Cardiac muscle cell (in vitro differentiated cells and primary cell): ENCODE measurements around the gene MICALL2. TPM values are rescaled to one million over a fixed set of nuclear protein-coding genes. Genes with fewer than 3 reads are reported as not detected.

Source experiments
- DNase-seq, 2 donors: peaks; one replicate each; pipeline versions ENCODE4 v3.0.0 to v3.0.0-alpha.2; 2010 to 2017; ENCODE audit warnings: low read depth in 1 of 2, low spot score in 1 of 2
- H3K27ac ChIP-seq: fragments of 200-600 bp; sonication (generic); 2 replicates; pipeline ENCODE4 v1.5.1; 2016
- H3K27me3 ChIP-seq: fragments of 200-600 bp; sonication (generic); 2 replicates; pipeline ENCODE4 v1.6.0; 2016; ENCODE audit warnings: control low read depth
- H3K36me3 ChIP-seq: fragments of 200-600 bp; sonication (generic); 2 replicates; pipeline ENCODE4 v1.5.1; 2016; ENCODE audit warnings: control low read depth
- H3K4me1 ChIP-seq: fragments of 200-600 bp; sonication (generic); 2 replicates; pipeline ENCODE4 v1.8.1; 2017; ENCODE audit warnings: low read depth, mild to moderate bottlenecking, mixed run types
- H3K4me3 ChIP-seq: fragments of 200-600 bp; sonication (generic); 2 replicates; pipeline ENCODE4 v1.5.1; 2016; ENCODE audit warnings: mild to moderate bottlenecking
- H3K9me3 ChIP-seq: fragments of 200-600 bp; sonication (generic); 2 replicates; pipeline ENCODE4 v1.5.1; 2017; ENCODE audit warnings: low read depth, mild to moderate bottlenecking, control low read depth
- polyA plus RNA-seq: library from polyadenylated mRNA; unstranded; fragments of >200 nt; fragmentation: Nextera tagmentation; extraction: Ambion mirVana; gene quantifications from 2 replicates; pipeline ENCODE4 v1.2.1, GENCODE V29; 2016
- total RNA-seq: library from RNA; depleted of rRNA; stranded (reverse); fragments of >200 nt; gene quantifications from 2 replicates; pipeline ENCODE4 v1.2.3, GENCODE V29; 2016
- TF ChIP-seq, protein P1 (sequence below): IDR thresholded peaks from 2 replicates; pipeline ENCODE4 v1.5.1; 2012; ENCODE audit warnings: low read depth, mild to moderate bottlenecking, low read length

Gene MICALL2
- total RNA-seq, result 13.1 and 19.5 TPM in 2 replicates
- 17.5 and 22.0 TPM in 2 replicates for polyA plus RNA-seq

DNA sequence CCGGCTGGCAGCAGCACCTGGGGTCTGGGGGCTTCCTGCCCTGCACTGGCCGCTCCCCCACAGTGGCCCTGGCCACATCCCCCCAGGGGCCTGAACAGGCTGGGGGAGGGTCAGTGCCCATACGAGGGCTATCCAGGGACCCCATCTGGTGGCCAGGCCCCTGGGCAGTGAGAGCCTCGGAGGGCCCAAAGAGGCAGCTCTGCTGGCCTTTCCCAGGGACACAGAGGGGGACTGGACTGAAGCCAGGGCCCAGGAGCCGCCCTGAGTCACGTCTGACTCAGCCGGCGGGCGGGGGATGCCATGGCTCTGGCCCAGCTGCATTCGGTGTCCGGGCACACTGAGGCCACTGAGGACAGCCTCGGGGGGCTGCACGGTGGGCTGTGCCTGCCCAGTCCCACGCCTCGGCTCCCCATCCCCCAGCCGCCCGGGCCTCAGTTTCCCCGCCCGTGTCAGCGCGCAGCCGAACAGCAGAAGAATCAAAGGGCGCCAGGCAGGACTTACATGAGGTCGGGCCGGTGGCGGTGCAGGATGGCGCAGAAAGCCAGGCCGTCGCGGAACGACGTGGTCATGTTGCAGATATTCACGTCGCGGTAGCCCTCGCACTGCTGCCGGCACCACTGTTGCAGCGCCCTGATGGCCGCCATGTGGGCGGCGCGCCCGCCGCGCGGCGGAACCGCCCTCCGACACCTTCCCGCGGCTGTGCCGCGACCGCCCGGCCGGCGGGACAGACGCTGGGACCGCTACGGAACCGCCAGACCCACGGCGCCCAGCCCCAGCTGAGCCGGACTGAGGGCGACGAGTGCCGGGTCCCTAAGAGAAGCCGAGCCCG, at the start of gene MICALL2:
Gene MICALL2, minus strand, starts transcription at position 788 of the 829 bp plus-strand sequence. Its CDS starts 144 bp downstream, at position 644.
- H3K36me3 ChIP-seq, result no peaks in the 10 kb centered on the region
- no peaks in the 10 kb centered on the region for H3K4me1 ChIP-seq
- no peaks in the 10 kb centered on the region for H3K27me3 ChIP-seq
- TF ChIP-seq, protein P1, sequence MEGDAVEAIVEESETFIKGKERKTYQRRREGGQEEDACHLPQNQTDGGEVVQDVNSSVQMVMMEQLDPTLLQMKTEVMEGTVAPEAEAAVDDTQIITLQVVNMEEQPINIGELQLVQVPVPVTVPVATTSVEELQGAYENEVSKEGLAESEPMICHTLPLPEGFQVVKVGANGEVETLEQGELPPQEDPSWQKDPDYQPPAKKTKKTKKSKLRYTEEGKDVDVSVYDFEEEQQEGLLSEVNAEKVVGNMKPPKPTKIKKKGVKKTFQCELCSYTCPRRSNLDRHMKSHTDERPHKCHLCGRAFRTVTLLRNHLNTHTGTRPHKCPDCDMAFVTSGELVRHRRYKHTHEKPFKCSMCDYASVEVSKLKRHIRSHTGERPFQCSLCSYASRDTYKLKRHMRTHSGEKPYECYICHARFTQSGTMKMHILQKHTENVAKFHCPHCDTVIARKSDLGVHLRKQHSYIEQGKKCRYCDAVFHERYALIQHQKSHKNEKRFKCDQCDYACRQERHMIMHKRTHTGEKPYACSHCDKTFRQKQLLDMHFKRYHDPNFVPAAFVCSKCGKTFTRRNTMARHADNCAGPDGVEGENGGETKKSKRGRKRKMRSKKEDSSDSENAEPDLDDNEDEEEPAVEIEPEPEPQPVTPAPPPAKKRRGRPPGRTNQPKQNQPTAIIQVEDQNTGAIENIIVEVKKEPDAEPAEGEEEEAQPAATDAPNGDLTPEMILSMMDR, result no peak
- H3K4me3 ChIP-seq, result peak within 1 kb of the TSS; percentile 66
- DNase-seq, result peak; percentile 33 to 86
- no peak within 1 kb of the TSS for H3K27ac ChIP-seq
- H3K9me3 ChIP-seq, result no peaks in the 10 kb centered on the region

DNA sequence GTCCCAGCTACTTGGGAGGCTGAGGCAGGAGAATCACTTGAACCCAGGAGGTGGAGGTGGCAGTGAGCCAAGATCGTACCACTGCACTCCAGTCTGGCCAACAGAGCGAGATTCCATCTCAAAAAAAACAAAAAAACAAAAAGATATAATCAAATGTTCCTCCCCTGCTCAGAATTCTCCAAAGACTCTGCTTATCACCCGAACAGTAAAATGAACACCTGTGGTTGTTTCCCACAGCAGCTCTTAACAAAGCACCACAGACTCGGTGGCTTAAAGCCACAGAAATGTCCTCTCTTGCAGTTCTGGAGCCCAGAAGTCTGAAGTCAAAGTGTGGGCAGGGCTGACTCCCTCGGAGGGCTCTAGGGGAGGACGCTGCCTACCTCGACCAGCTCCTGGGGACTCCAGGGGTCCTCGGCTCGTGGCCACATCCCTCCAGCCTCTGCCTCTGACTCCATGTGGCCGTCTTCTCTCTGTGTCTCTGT, 49.0 kb upstream of the MICALL2 start:
- DNase-seq, result no peak
- no peaks in the 10 kb centered on the region for H3K36me3 ChIP-seq
- no peak overlapping the region for H3K4me3 ChIP-seq
- peaks cover 4% of the 10 kb centered on the region for H3K4me1 ChIP-seq
- no peaks in the 10 kb centered on the region for H3K27me3 ChIP-seq
- no peaks in the 10 kb centered on the region for H3K9me3 ChIP-seq
- H3K27ac ChIP-seq, result no peak overlapping the region
- TF ChIP-seq, protein P1, result no peak

DNA sequence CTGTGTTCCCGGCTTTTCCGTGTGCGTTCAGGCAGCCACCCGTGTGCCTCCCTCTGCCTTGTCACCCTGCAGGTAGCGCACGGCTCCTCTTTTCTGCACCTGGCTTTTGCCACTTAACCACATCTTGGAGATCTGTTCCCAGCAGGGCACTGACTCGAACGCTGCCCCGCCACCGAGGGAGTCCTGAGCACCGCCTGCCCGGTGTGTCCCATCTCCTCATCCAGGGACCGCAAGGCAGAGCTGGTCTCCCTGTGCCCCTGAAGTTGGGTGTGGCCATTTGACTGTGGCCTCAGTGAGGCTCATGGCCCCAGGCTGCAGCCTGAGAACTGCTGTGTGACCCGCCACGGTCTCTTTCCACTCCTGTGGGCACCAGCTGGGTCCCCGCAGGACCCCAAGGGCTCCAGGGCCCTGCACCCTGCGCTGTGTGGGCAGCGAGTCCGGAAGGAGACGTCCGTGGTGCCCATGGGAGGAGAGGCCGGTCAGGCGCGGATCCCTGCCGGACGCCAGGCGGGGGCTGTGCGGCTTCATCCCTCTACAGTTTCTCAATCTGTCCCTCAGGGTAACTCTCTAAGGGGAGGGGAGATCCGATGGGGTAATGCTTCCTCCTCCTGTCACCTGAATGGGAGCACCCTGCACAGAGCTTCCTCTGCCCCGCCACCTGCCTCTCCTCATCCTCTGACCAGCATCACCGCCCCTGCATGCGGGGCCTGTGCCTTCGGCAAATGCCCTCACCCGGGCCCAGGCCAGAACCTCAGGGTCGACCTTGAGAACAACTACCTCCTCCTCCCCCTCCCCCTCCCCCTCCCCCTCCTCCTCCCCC, 46.7 kb upstream of the MICALL2 start:
- TF ChIP-seq, protein P1, result no peak
- DNase-seq, result no peak
- Histone ChIP-seq H3K27ac (peak overlapping the region; percentile 17), H3K27me3 (no peaks in the 10 kb centered on the region), H3K4me1 (no peaks in the 10 kb centered on the region), H3K4me3 (no peak overlapping the region), H3K9me3 (no peaks in the 10 kb centered on the region), H3K36me3 (peaks cover 8% of the 10 kb centered on the region)

DNA sequence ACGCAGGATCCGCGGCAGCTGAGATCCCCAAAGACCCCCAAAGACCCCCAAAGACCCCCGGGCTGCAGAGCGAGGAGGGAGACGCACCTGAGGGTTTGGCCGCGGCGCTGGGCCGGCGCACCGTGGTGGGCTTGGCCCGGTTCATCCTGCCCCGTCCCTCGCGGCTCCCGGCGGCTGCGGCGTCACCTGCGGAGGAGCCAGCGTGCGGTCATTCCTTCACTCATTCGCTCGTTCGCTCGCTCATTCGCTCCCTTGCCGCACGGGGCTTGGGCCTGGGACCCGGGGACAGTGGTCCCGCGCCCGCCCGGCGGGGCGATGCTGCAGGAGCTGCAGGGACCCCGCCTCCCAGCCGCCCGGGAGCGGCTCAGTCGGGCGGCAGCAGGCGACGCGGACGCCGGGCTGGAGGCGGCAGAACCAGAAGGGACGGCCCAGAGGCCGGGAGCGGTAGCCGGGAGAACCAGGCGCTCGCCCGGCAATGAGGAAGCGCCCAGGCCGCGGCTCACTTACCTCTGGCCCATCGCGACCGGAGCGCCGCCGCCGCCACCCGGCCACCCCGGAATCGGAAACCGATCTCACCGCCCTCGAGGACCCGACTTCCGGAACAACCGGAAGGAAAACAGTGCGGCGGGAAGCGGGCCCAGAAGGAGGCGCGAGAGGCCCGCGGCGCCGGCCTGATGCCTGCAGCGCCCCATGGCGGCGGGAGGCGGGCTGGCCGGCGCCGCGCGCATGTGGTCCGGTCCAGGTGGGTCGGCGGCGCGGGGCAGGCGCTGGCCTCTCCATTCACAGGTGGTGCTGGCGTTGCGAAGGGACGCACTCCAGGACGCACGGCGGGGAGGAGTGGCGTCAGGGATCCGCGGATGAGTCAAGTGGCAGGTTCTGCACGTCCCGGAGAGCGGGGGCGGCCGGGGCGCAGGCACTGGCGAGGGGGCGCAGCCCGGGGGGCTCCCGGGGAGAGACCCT, 44.8 kb upstream of the MICALL2 start, which contains the start of gene INTS1:
Gene INTS1, minus strand, starts transcription at position 574 of the 960 bp plus-strand sequence. Its CDS starts 429 bp downstream, at position 145.
- Histone ChIP-seq H3K27me3 (no peaks in the 10 kb centered on the region), H3K27ac (no peak within 1 kb of the TSS)
- TF ChIP-seq, protein P1, result peak; percentile 61

More for the DNA sequence above, 44.8 kb upstream of the MICALL2 start, which contains the start of gene INTS1:
- Histone ChIP-seq H3K4me1 (no peaks in the 10 kb centered on the region), H3K4me3 (peak within 1 kb of the TSS; percentile 80), H3K9me3 (no peaks in the 10 kb centered on the region), H3K36me3 (peaks cover 16% of the 10 kb centered on the region)
- DNase-seq, result peak; percentile 91 to 95
